Measurements from ENCODE around the gene TAS1R1. TPM values are rescaled to one million over a fixed set of nuclear protein-coding genes. Genes with fewer than 3 reads are reported as not detected.

The TAS1R1 gene
- polyA plus RNA-seq, 1 donor (not counting 4 experiments of a cell fraction or from before 2014, with no cell fraction given), result not detected

DNA sequence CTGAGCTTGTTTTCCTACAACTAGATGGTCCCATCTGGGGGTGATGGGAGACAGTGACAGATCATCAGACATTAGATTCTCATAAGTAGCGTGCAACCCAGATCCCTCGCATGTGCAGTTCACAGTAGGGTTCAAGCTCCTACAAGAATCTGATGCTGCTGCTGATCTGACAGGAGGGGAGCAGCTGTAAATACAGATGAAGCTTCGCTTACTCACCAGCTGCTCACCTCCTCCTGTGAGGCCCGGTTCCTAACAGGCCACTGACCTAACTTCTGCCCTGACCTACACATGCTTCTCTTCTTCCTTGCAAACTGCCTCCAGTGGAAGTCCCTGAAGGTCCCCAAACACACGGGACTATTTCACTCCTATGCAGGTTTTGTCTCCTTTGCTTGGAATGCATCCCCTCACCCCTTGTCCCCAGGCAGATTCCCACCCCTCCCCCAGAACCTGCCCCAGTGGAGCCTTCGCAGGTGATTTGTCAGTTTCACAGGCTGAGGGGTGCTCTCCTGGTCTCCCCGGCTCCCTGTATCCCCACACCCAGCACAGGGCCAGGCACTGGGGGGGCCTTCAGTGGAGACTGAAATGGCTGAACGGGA is 19.0 kb downstream of the TAS1R1 start:
- Histone ChIP-seq H3K9ac (ENCODE audit: control insufficient read depth, extremely low read depth, insufficient read depth, low read length) (no peak overlapping the region), H3K9me3 (ENCODE audit: control insufficient read depth, low read depth, low read length) (no peaks in the 10 kb centered on the region), H3K4me3 (ENCODE audit: control insufficient read depth in 2 of 3, extremely low read depth in 1 of 3, insufficient read depth in 2 of 3, low read depth in 1 of 3, low read length in 3 of 3) (no peak overlapping the region), H3K27me3 (ENCODE audit: control insufficient read depth, extremely low read depth, insufficient read depth, low read length) (peaks cover 8% of the 10 kb centered on the region), H3K36me3 (ENCODE audit: control insufficient read depth in 2 of 2, extremely low read depth in 1 of 2, insufficient read depth in 2 of 2, low read length in 2 of 2) (no peaks in the 10 kb centered on the region), H4K20me1 (ENCODE audit: control insufficient read depth, extremely low read depth, insufficient read depth, low read length) (no peaks in the 10 kb centered on the region), H2AFZ (ENCODE audit: control insufficient read depth, low read length) (no peak overlapping the region), H3K4me2 (ENCODE audit: control insufficient read depth, extremely low read depth, insufficient read depth, low read depth, low read length) (no peak overlapping the region), H3K27ac (ENCODE audit: control insufficient read depth, insufficient read depth, low read length) (no peak overlapping the region), H3K4me1 (ENCODE audit: control insufficient read depth, extremely low read depth, insufficient read depth, low read length) (peaks cover 2% of the 10 kb centered on the region), H3K9me1 (ENCODE audit: control insufficient read depth, extremely low read depth, insufficient read depth, low read length) (no peaks in the 10 kb centered on the region), H3K79me2 (ENCODE audit: control insufficient read depth, insufficient read depth, low read length) (no peaks in the 10 kb centered on the region)
- no peak for DNase-seq (ENCODE audit: low read depth, low spot score)
- dilution Hi-C loops (cut with MboI; ENCODE audit: extremely low pct_ligation_motif_present, low sequenced_read_pairs), result no loop called here
- no peak for TF ChIP-seq EZH2 (IDR thresholded peaks at IDR 0.05; ENCODE audit: low read length)
- TF ChIP-seq, protein P1, sequence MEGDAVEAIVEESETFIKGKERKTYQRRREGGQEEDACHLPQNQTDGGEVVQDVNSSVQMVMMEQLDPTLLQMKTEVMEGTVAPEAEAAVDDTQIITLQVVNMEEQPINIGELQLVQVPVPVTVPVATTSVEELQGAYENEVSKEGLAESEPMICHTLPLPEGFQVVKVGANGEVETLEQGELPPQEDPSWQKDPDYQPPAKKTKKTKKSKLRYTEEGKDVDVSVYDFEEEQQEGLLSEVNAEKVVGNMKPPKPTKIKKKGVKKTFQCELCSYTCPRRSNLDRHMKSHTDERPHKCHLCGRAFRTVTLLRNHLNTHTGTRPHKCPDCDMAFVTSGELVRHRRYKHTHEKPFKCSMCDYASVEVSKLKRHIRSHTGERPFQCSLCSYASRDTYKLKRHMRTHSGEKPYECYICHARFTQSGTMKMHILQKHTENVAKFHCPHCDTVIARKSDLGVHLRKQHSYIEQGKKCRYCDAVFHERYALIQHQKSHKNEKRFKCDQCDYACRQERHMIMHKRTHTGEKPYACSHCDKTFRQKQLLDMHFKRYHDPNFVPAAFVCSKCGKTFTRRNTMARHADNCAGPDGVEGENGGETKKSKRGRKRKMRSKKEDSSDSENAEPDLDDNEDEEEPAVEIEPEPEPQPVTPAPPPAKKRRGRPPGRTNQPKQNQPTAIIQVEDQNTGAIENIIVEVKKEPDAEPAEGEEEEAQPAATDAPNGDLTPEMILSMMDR (optimal IDR thresholded peaks at IDR 0.05 in 1 of 3, IDR thresholded peaks at IDR 0.05 in 1 of 3, conservative IDR thresholded peaks at IDR 0.05 in 1 of 3; ENCODE audit: extremely low read depth in 1 of 3, insufficient read depth in 2 of 3, low read length in 3 of 3), result no peak
- no peak for FAIRE-seq

DNA sequence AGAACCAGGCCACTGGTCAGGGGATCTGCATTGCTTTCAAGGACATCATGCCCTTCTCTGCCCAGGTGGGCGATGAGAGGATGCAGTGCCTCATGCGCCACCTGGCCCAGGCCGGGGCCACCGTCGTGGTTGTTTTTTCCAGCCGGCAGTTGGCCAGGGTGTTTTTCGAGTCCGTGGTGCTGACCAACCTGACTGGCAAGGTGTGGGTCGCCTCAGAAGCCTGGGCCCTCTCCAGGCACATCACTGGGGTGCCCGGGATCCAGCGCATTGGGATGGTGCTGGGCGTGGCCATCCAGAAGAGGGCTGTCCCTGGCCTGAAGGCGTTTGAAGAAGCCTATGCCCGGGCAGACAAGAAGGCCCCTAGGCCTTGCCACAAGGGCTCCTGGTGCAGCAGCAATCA is 19.7 kb downstream of the TAS1R1 start:
- no peaks in the 10 kb centered on the region for H3K9me1 ChIP-seq (ENCODE audit: control insufficient read depth, extremely low read depth, insufficient read depth, low read length)
- H3K27me3 ChIP-seq (ENCODE audit: control insufficient read depth, extremely low read depth, insufficient read depth, low read length), result peaks cover 8% of the 10 kb centered on the region
- H3K4me1 ChIP-seq (ENCODE audit: control insufficient read depth, extremely low read depth, insufficient read depth, low read length), result peaks cover 7% of the 10 kb centered on the region
- no peaks in the 10 kb centered on the region for H4K20me1 ChIP-seq (ENCODE audit: control insufficient read depth, extremely low read depth, insufficient read depth, low read length)
- no peak overlapping the region for H3K9ac ChIP-seq (ENCODE audit: control insufficient read depth, extremely low read depth, insufficient read depth, low read length)
- FAIRE-seq (no peak), DNase-seq (ENCODE audit: low read depth, low spot score) (no peak)
- H3K4me3 ChIP-seq (ENCODE audit: control insufficient read depth in 2 of 3, extremely low read depth in 1 of 3, insufficient read depth in 2 of 3, low read depth in 1 of 3, low read length in 3 of 3), result no peak overlapping the region
- no peak overlapping the region for H3K4me2 ChIP-seq (ENCODE audit: control insufficient read depth, extremely low read depth, insufficient read depth, low read depth, low read length)
- H3K27ac ChIP-seq (ENCODE audit: control insufficient read depth, insufficient read depth, low read length), result no peak overlapping the region
- H3K36me3 ChIP-seq (ENCODE audit: control insufficient read depth in 2 of 2, extremely low read depth in 1 of 2, insufficient read depth in 2 of 2, low read length in 2 of 2), result no peaks in the 10 kb centered on the region
- dilution Hi-C loops (cut with MboI; ENCODE audit: extremely low pct_ligation_motif_present, low sequenced_read_pairs), result no loop called here
- H3K79me2 ChIP-seq (ENCODE audit: control insufficient read depth, insufficient read depth, low read length), result no peaks in the 10 kb centered on the region
- TF ChIP-seq, protein P1 (optimal IDR thresholded peaks at IDR 0.05 in 1 of 3, IDR thresholded peaks at IDR 0.05 in 1 of 3, conservative IDR thresholded peaks at IDR 0.05 in 1 of 3; ENCODE audit: extremely low read depth in 1 of 3, insufficient read depth in 2 of 3, low read length in 3 of 3), result no peak
- TF ChIP-seq EZH2 (IDR thresholded peaks at IDR 0.05; ENCODE audit: low read length), result no peak
- no peak overlapping the region for H2AFZ ChIP-seq (ENCODE audit: control insufficient read depth, low read length)
- no peaks in the 10 kb centered on the region for H3K9me3 ChIP-seq (ENCODE audit: control insufficient read depth, low read depth, low read length)
